ENCODE results near the gene MED16. TPM values are rescaled to one million over a fixed set of nuclear protein-coding genes. Genes with fewer than 3 reads are reported as not detected.
A peak's percentile ranks its signal among the peaks of the same experiment; 100 is the strongest.

Gene MED16
- total and polyA plus RNA-seq, 4 donors = 20.3 to 66.1 (median 38.5) TPM

GRCh38 chr19:920051-920864, 27.3 kb upstream of the MED16 start:
- Histone ChIP-seq H3K27me3 (ENCODE audit: control insufficient read depth, insufficient read depth, low read length) (peaks cover 45% of the 10 kb centered on the region), H3K27ac (ENCODE audit: low read depth, low read length) (no peak overlapping the region), H3K36me3 (ENCODE audit: control insufficient read depth, insufficient read depth, low read length) (no peaks in the 10 kb centered on the region), H3K4me1 (ENCODE audit: control insufficient read depth, insufficient read depth, low read length) (peaks cover 55% of the 10 kb centered on the region), H3K9me3 (ENCODE audit: control insufficient read depth, insufficient read depth, low read length) (no peaks in the 10 kb centered on the region), H3K4me3 (ENCODE audit: low read depth, low read length) (no peak overlapping the region)
- DNase-seq (ENCODE audit: low read depth in 4 of 6, low spot score in 6 of 6) = peak in 1 of 6 donors; percentile 63
- WGBS (ENCODE audit: insufficient coverage) = 3% methylated on average over 82 of the region's 84 CpGs

- H3K27me3 ChIP-seq (ENCODE audit: control insufficient read depth, insufficient read depth, low read length) = peaks cover 45% of the 10 kb centered on the region
- H3K4me3 ChIP-seq (ENCODE audit: low read depth, low read length) = no peak overlapping the region
- H3K4me1 ChIP-seq (ENCODE audit: control insufficient read depth, insufficient read depth, low read length) = peaks cover 47% of the 10 kb centered on the region
- H3K36me3 ChIP-seq (ENCODE audit: control insufficient read depth, insufficient read depth, low read length) = no peaks in the 10 kb centered on the region
- no peaks in the 10 kb centered on the region for H3K9me3 ChIP-seq (ENCODE audit: control insufficient read depth, insufficient read depth, low read length)
- DNase-seq (ENCODE audit: low read depth in 4 of 6, low spot score in 6 of 6) = peak in 1 of 6 donors; percentile 18
- no peak overlapping the region for H3K27ac ChIP-seq (ENCODE audit: low read depth, low read length)
- 2% methylated on average over 68 of the region's 68 CpGs for WGBS (ENCODE audit: insufficient coverage)
Observed at GRCh38 chr19:919199-920050, 26.4 kb upstream of the MED16 start.

- Histone ChIP-seq H3K4me1 (ENCODE audit: control insufficient read depth, insufficient read depth, low read length) (peaks cover 48% of the 10 kb centered on the region), H3K4me3 (ENCODE audit: low read depth, low read length) (no peak overlapping the region), H3K27ac (ENCODE audit: low read depth, low read length) (no peak overlapping the region), H3K27me3 (ENCODE audit: control insufficient read depth, insufficient read depth, low read length) (peaks cover 45% of the 10 kb centered on the region), H3K9me3 (ENCODE audit: control insufficient read depth, insufficient read depth, low read length) (no peaks in the 10 kb centered on the region), H3K36me3 (ENCODE audit: control insufficient read depth, insufficient read depth, low read length) (no peaks in the 10 kb centered on the region)
- WGBS (ENCODE audit: insufficient coverage) = 1% methylated on average over 46 of the region's 58 CpGs
- no peak for DNase-seq (ENCODE audit: low read depth in 4 of 6, low spot score in 6 of 6)
Observed at GRCh38 chr19:918481-919198, 25.7 kb upstream of the MED16 start.

DNA sequence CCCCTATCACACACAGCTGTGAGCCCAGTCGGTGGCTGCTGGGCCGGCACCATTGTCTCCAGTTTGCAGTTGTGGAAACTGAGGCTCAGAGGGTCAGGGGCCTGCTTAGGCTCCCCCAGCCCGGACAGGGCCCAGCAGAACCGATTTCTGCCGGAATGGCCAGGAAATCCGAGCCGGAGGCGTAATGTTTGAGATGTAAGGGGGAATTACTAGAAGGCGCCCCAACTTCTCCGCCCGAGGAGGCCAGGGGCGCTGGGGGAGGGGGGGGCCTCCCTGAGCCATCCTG, 25.1 kb upstream of the MED16 start:
- Histone ChIP-seq H3K4me1 (ENCODE audit: control insufficient read depth, insufficient read depth, low read length) (peaks cover 51% of the 10 kb centered on the region), H3K27ac (ENCODE audit: low read depth, low read length) (no peak overlapping the region), H3K9me3 (ENCODE audit: control insufficient read depth, insufficient read depth, low read length) (no peaks in the 10 kb centered on the region), H3K36me3 (ENCODE audit: control insufficient read depth, insufficient read depth, low read length) (no peaks in the 10 kb centered on the region), H3K27me3 (ENCODE audit: control insufficient read depth, insufficient read depth, low read length) (peaks cover 45% of the 10 kb centered on the region), H3K4me3 (ENCODE audit: low read depth, low read length) (no peak overlapping the region)
- no peak for DNase-seq (ENCODE audit: low read depth in 4 of 6, low spot score in 6 of 6)
- WGBS (ENCODE audit: insufficient coverage) = 3% methylated on average over 12 of the region's 12 CpGs

GRCh38 chr19:917323-918151, 24.6 kb upstream of the MED16 start, which contains the start of gene KISS1R:
Gene KISS1R, plus strand, starts transcription at chr19:917333. Its CDS starts 170 bp downstream, at chr19:917503.
- DNase-seq (ENCODE audit: low read depth in 4 of 6, low spot score in 6 of 6) = peak in 1 of 6 donors; percentile 45
- peaks cover 45% of the 10 kb centered on the region for H3K27me3 ChIP-seq (ENCODE audit: control insufficient read depth, insufficient read depth, low read length)

DNA sequence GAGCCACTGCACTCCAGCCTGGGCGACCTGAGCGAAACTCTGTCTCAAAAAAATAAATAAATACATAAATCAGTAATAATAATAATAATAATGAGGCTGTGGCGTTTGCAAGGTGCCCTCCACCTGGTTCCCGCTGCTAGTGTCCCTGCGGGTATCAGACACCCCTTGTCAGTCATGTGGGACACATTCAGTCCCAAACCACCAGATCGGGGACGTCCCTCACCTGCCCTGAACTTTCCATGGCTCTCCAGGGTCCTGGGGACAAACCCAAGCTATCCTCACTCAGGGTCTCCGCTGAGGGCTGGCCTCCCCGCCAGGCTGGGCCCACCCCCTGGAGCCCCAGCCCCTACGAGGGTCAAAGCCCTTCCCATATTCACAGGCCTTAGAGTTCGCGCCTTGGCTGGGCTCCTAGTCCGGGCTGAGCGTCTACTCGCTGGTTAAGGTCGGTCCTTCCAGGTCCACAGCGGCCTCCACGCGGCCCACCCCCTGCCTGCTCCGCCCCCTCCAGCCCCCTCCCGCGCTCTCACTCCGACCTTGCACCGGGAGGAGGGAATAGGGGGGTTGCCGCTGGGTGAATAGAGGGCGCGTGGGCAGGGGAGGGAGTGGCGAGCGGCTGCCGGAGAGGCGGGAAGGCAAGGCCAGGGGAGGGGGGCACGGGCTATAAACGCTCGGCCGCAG, 23.8 kb upstream of the MED16 start:
- Histone ChIP-seq H3K4me3 (ENCODE audit: low read depth, low read length) (peak overlapping the region; percentile 2), H3K36me3 (ENCODE audit: control insufficient read depth, insufficient read depth, low read length) (no peaks in the 10 kb centered on the region), H3K9me3 (ENCODE audit: control insufficient read depth, insufficient read depth, low read length) (no peaks in the 10 kb centered on the region), H3K27ac (ENCODE audit: low read depth, low read length) (no peak overlapping the region), H3K4me1 (ENCODE audit: control insufficient read depth, insufficient read depth, low read length) (peaks cover 52% of the 10 kb centered on the region), H3K27me3 (ENCODE audit: control insufficient read depth, insufficient read depth, low read length) (peaks cover 45% of the 10 kb centered on the region)
- DNase-seq (ENCODE audit: low read depth in 4 of 6, low spot score in 6 of 6) = no peak
- 8% methylated on average over 20 of the region's 35 CpGs for WGBS (ENCODE audit: insufficient coverage)

More at GRCh38 chr19:917323-918151, 24.6 kb upstream of the MED16 start, which contains the start of gene KISS1R:
- under 1% methylated on average over 87 of the region's 87 CpGs for WGBS (ENCODE audit: insufficient coverage)
- Histone ChIP-seq H3K36me3 (ENCODE audit: control insufficient read depth, insufficient read depth, low read length) (no peaks in the 10 kb centered on the region), H3K4me1 (ENCODE audit: control insufficient read depth, insufficient read depth, low read length) (peaks cover 51% of the 10 kb centered on the region), H3K9me3 (ENCODE audit: control insufficient read depth, insufficient read depth, low read length) (no peaks in the 10 kb centered on the region), H3K27ac (ENCODE audit: low read depth, low read length) (no peak within 1 kb of the TSS), H3K4me3 (ENCODE audit: low read depth, low read length) (peak within 1 kb of the TSS; percentile 2)

DNA sequence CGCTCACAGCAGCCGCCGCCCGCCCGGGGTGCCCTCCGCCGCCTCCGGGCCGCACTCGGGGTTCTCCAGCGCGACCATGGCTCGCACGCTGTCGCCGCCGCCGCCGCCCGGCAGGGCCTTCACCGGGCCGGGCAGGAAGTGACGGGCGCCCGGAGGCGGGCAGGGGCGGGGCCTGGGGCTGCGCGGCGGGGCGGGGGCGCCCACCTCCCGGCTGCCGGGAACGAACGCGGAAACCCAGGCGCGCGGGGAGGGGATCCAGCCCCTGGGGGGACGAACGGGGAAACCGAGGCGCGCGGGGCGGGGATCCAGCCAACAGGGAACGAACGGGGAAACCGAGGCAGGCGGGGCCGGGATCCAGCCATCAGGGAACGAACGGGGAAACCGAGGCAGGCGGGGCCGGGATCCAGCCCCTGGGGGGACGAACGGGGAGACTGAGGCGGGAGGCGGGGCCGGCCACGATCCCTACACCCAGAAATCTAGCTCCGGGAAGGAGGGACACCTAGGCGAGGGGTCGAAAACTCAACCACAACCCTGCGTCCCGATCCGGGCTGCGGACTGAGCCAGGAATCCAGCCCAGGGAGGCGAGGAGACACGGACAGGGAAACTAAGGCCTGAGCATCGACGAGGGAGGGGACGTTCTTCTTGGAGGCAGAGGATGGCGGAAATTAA, 20.2 kb upstream of the MED16 start, which contains the start of gene R3HDM4:
Gene R3HDM4 (minus strand): TSS at position 140 of the 669 bp plus-strand sequence. CDS start 62 bp downstream, at position 78.
- peak within 1 kb of the TSS; percentile 82 for H3K4me3 ChIP-seq (ENCODE audit: low read depth, low read length)
- peaks cover 27% of the 10 kb centered on the region for H3K4me1 ChIP-seq (ENCODE audit: control insufficient read depth, insufficient read depth, low read length)
- H3K36me3 ChIP-seq (ENCODE audit: control insufficient read depth, insufficient read depth, low read length) = peaks cover 14% of the 10 kb centered on the region
- peak in 3 of 6 donors; percentile 43 to 88 (median 87) for DNase-seq (ENCODE audit: low read depth in 4 of 6, low spot score in 6 of 6)
- H3K27me3 ChIP-seq (ENCODE audit: control insufficient read depth, insufficient read depth, low read length) = peaks cover 15% of the 10 kb centered on the region
- under 1% methylated on average over 75 of the region's 76 CpGs for WGBS (ENCODE audit: insufficient coverage)
- H3K9me3 ChIP-seq (ENCODE audit: control insufficient read depth, insufficient read depth, low read length) = no peaks in the 10 kb centered on the region
- H3K27ac ChIP-seq (ENCODE audit: low read depth, low read length) = peak within 1 kb of the TSS; percentile 54

Data from spinal cord (tissue), 10 donors.